IMR-90 (cell line): ENCODE data around the gene WASF3. TPM values are rescaled to one million over a fixed set of nuclear protein-coding genes. Genes with fewer than 3 reads are reported as not detected.

ENCODE experiments used
- ATAC-seq: fragments of 200-7000 bp; cut with Tn5 transposase; 2 replicates; pipeline ENCODE4 v1.9.1; 2020; ENCODE audit warnings: low read depth, mild to moderate bottlenecking, moderate library complexity
- BruUV-seq: library from RNA; stranded (reverse); fragments of 400-500 nt; replicated peaks from 2 replicates; lab custom pipeline; 2021; lab: Mats Ljungman, UMichigan
- CTCF ChIA-PET: fragments of 300-600 bp; formaldehyde crosslinking; extraction: SDS; loops from one replicate; lab custom pipeline; 2021; ENCODE audit warnings: antibody characterized with exemption; lab: Yijun Ruan, JAX
- POLR2A ChIA-PET: fragments of 300-600 bp; sonication (Branson Sonifier 250); formaldehyde crosslinking; loops from one replicate; lab custom pipeline; 2022; ENCODE audit warnings: antibody characterized with exemption; ENCODE audit not compliant: unreplicated experiment; lab: Charles Lee
- DNase-seq: peaks from one replicate; pipeline ENCODE4 v3.0.0; 2013
- H2AFZ ChIP-seq: replicated peaks from 2 replicates; pipeline ENCODE3; 2013; ENCODE audit warnings: low read length, mild to moderate bottlenecking; ENCODE audit not compliant: poor library complexity
- H2AK5ac ChIP-seq: 2 replicates; pipeline ENCODE4 v1.6.1; 2013; ENCODE audit warnings: low read depth, low read length, inconsistent platforms
- H2AK9ac ChIP-seq: replicated peaks from 2 replicates; pipeline ENCODE3; 2013; ENCODE audit warnings: mild to moderate bottlenecking, low read depth, low read length, moderate library complexity; ENCODE audit not compliant: poor library complexity
- H2BK120ac ChIP-seq: 2 replicates; pipeline ENCODE4 v1.6.1; 2013; ENCODE audit warnings: low read depth, low read length, inconsistent platforms
- H2BK15ac ChIP-seq: 3 replicates; pipeline ENCODE4 v1.6.1; 2013; ENCODE audit warnings: low read depth, low read length, inconsistent platforms
- H2BK20ac ChIP-seq: 2 replicates; pipeline ENCODE4 v1.6.1; 2013; ENCODE audit warnings: low read depth, mild to moderate bottlenecking, inconsistent platforms, low read length, moderate library complexity
- H2BK5ac ChIP-seq: 2 replicates; pipeline ENCODE4 v1.6.1; 2013; ENCODE audit warnings: mild to moderate bottlenecking, low read depth, low read length, inconsistent platforms; ENCODE audit not compliant: poor library complexity, severe bottlenecking
- H3K14ac ChIP-seq: replicated peaks from 2 replicates; pipeline ENCODE4 v1.6.1; 2013; ENCODE audit warnings: low read depth, low read length, inconsistent platforms
- H3K18ac ChIP-seq: 2 replicates; pipeline ENCODE4 v1.6.1; 2013; ENCODE audit warnings: low read depth, low read length, control low read depth
- H3K23ac ChIP-seq: 2 replicates; pipeline ENCODE4 v1.6.1; 2013; ENCODE audit warnings: low read depth, low read length, inconsistent platforms
- H3K27ac ChIP-seq: 2 replicates; pipeline ENCODE4 v1.5.1; 2013; ENCODE audit warnings: mild to moderate bottlenecking, control low read depth, low read length; ENCODE audit not compliant: insufficient read depth
- H3K27me3 ChIP-seq: 2 replicates; pipeline ENCODE4 v1.6.1; 2013; ENCODE audit warnings: low read length; ENCODE audit not compliant: control insufficient read depth, insufficient read depth
- H3K36me3 ChIP-seq: 2 replicates; pipeline ENCODE4 v1.6.1; 2013; ENCODE audit warnings: low read length, mixed read lengths; ENCODE audit not compliant: control insufficient read depth, insufficient read depth
- H3K4ac ChIP-seq: 2 replicates; pipeline ENCODE4 v1.6.1; 2013; ENCODE audit warnings: low read depth, low read length, inconsistent platforms
- H3K4me1 ChIP-seq: 2 replicates; pipeline ENCODE4 v1.6.1; 2013; ENCODE audit warnings: low read length, mixed read lengths; ENCODE audit not compliant: control insufficient read depth, insufficient read depth
- H3K4me2 ChIP-seq: 2 replicates; pipeline ENCODE4 v1.6.1; 2013; ENCODE audit warnings: low read depth, mild to moderate bottlenecking, control low read depth, low read length, moderate library complexity
- H3K4me3 ChIP-seq: 2 replicates; pipeline ENCODE4 v1.5.1; 2013; ENCODE audit warnings: low read depth, mild to moderate bottlenecking, control low read depth, low read length, moderate library complexity; ENCODE audit not compliant: insufficient read depth
- H3K56ac ChIP-seq: 2 replicates; pipeline ENCODE4 v1.6.1; 2013; ENCODE audit warnings: low read length, inconsistent platforms; ENCODE audit not compliant: insufficient read depth; ENCODE audit errors: extremely low read depth
- H3K79me1 ChIP-seq, 2 experiments: 2 replicates each; pipeline ENCODE4 v1.6.1; 2013; ENCODE audit warnings: low read length in 2 of 2, inconsistent platforms in 1 of 2, low read depth in 1 of 2
- H3K9ac ChIP-seq: 2 replicates; pipeline ENCODE4 v1.6.1; 2013; ENCODE audit warnings: low read depth, low read length, control low read depth
- H3K9me1 ChIP-seq: 2 replicates; pipeline ENCODE4 v1.6.1; 2013; ENCODE audit warnings: low read length, inconsistent platforms; ENCODE audit not compliant: insufficient read depth
- H3K9me3 ChIP-seq: 2 replicates; pipeline ENCODE4 v1.6.1; 2013; ENCODE audit warnings: low read length; ENCODE audit not compliant: control insufficient read depth, insufficient read depth
- H4K20me1 ChIP-seq: 2 replicates; pipeline ENCODE4 v1.6.1; 2013; ENCODE audit warnings: low read length, inconsistent platforms; ENCODE audit not compliant: insufficient read depth
- H4K5ac ChIP-seq: 2 replicates; pipeline ENCODE4 v1.6.1; 2013; ENCODE audit warnings: mild to moderate bottlenecking, low read depth, low read length, control low read depth
- H4K8ac ChIP-seq, 2 experiments: 2 replicates each; pipeline ENCODE4 v1.6.1; 2013; ENCODE audit warnings: low read depth in 2 of 2, low read length in 2 of 2, control low read depth in 1 of 2, inconsistent platforms in 1 of 2
- H4K91ac ChIP-seq: 2 replicates; pipeline ENCODE4 v1.6.1; 2013; ENCODE audit warnings: low read depth, low read length, inconsistent platforms; ENCODE audit not compliant: insufficient read depth
- MAFK ChIP-seq: IDR thresholded peaks from 2 replicates; pipeline ENCODE4 v1.6.1; 2012; ENCODE audit warnings: low read depth, low read length, improper control_type of control experiment
- NFE2L2 ChIP-seq: fragments of 150-350 bp; IDR thresholded peaks from 2 replicates; pipeline ENCODE4 v1.6.1; 2016; ENCODE audit warnings: low read depth, mild to moderate bottlenecking, low read length
- POLR2A ChIP-seq: IDR thresholded peaks from 2 replicates; pipeline ENCODE4 v1.6.1; 2012; ENCODE audit warnings: mild to moderate bottlenecking, low read depth, low read length
- SMC3 ChIP-seq: fragments of 150-350 bp; IDR thresholded peaks from 2 replicates; pipeline ENCODE4 v1.6.1; 2016; ENCODE audit warnings: low read depth, mild to moderate bottlenecking, antibody characterized with exemption, low read length, moderate library complexity
- WGBS, 2 experiments: methylation state at CpG; one replicate each; pipeline versions ENCODE4 v1.1.5 to v1.1.7; 2013; ENCODE audit warnings: missing lambda C conversion rate in 2 of 2; ENCODE audit not compliant: insufficient read length in 1 of 2; ENCODE audit errors: extremely low coverage in 2 of 2; 5-methylcytosine and 5-hydroxymethylcytosine counted together
- dilution Hi-C: fragments of 300-500 bp; cut with HindIII; formaldehyde crosslinking; loops from one replicate; pipeline ENCODE4 v1.14.3; 2018; ENCODE audit warnings: low sequenced_read_pairs; ENCODE audit not compliant: unreplicated experiment
- in situ Hi-C: fragments of 300-500 bp; cut with MboI; formaldehyde crosslinking; loops from 3 replicates; pipeline ENCODE4 v1.14.3; 2019; ENCODE audit warnings: low sequenced_read_pairs, inconsistent platforms, mixed read lengths
- intact Hi-C: fragments of 100-400 bp; cut with micrococcal nuclease; formaldehyde crosslinking; loops from 2 replicates; pipeline ENCODE4 v1.10.0; 2022
- polyA plus RNA-seq, 3 experiments: library from polyadenylated mRNA; depleted of rRNA; stranded (reverse); fragments of >200 nt; gene quantifications; 2 replicates each; pipeline ENCODE4 v1.2.3, GENCODE V29; 2012; ENCODE audit warnings: low replicate concordance in 1 of 3
- total RNA-seq: library from RNA; depleted of rRNA; stranded (reverse); fragments of >200 nt; gene quantifications from 2 replicates; pipeline ENCODE4 v1.2.3, GENCODE V29; 2012
- TF ChIP-seq, protein P1 (sequence below): fragments of 150-350 bp; IDR thresholded peaks from 2 replicates; pipeline ENCODE4 v1.6.1; 2016; ENCODE audit warnings: low read depth, mild to moderate bottlenecking, low read length, moderate library complexity, borderline replicate concordance

Gene WASF3
- total and polyA plus RNA-seq, 2 of the 4 experiments (the other 2 are of a cell fraction), result 4.3 to 11.4 TPM

DNA sequence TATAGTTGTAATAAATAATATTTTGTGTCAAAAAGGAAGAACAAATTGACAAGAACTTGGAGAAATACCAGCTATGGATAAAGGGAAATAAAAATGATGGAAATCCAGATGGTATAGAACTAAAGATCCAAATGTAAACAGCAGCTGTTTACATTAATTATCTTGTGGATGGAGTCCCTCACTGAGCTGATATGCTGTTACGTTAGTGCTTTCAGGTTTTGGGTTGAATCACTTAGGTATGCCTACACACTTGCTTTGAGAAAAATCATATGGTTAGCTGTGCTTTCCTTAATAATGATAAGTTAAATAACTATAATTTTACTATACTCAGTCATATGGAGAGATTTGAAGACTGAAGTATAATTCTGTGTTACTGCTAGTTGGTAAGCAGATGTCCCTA lies 27.7 kb downstream of the WASF3 start:
- no peak overlapping the region; the same call in 1 of the 2 replicates for H4K5ac ChIP-seq
- H3K18ac ChIP-seq, result peak overlapping the region; percentile 96; the same call in 1 of the 2 replicates
- no peak overlapping the region; the same call in 1 of the 2 replicates for H2AK5ac ChIP-seq
- no peaks in the 10 kb centered on the region for H3K9me3 ChIP-seq
- peaks cover 12 to 46% of the 10 kb centered on the region in 2 experiments for H3K79me1 ChIP-seq
- H3K9me1 ChIP-seq, result peaks cover 7% of the 10 kb centered on the region
- H2AK9ac ChIP-seq, result no peak overlapping the region
- TF ChIP-seq MAFK (no peak), SMC3 (no peak), POLR2A (no peak), NFE2L2 (no peak)
- TF ChIP-seq, protein P1, sequence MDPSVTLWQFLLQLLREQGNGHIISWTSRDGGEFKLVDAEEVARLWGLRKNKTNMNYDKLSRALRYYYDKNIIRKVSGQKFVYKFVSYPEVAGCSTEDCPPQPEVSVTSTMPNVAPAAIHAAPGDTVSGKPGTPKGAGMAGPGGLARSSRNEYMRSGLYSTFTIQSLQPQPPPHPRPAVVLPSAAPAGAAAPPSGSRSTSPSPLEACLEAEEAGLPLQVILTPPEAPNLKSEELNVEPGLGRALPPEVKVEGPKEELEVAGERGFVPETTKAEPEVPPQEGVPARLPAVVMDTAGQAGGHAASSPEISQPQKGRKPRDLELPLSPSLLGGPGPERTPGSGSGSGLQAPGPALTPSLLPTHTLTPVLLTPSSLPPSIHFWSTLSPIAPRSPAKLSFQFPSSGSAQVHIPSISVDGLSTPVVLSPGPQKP, result no peak
- H3K27ac ChIP-seq, result no peak overlapping the region
- BruUV-seq, result no TSS peak
- H4K8ac ChIP-seq, result no peak overlapping the region; a peak in 1 of 4 replicates
- no peak overlapping the region for H3K56ac ChIP-seq
- no peak overlapping the region for H2BK15ac ChIP-seq
- dilution Hi-C loops, result no loop called here
- H3K14ac ChIP-seq, result 0 out of 2 replicates have a peak overlapping the region, but pooled peaks have one; percentile 15
- no peaks in the 10 kb centered on the region for H3K36me3 ChIP-seq
- H3K9ac ChIP-seq, result no peak overlapping the region
- H2BK120ac ChIP-seq, result peak overlapping the region; percentile 4; the same call in 1 of the 2 replicates
- in situ Hi-C loops, result no loop called here
- H3K4me2 ChIP-seq, result peak overlapping the region; percentile 72; the same call in 1 of the 2 replicates
- H2AFZ ChIP-seq, result no peak overlapping the region
- H3K4me1 ChIP-seq, result peaks cover 7% of the 10 kb centered on the region
- no peak overlapping the region for H3K4ac ChIP-seq
- H4K91ac ChIP-seq, result no peak overlapping the region
- POLR2A ChIA-PET, result no interaction called here
- peak overlapping the region; percentile 48; the same call in 1 of the 2 replicates for H2BK20ac ChIP-seq
- H3K4me3 ChIP-seq, result no peak overlapping the region
- H4K20me1 ChIP-seq, result peaks cover 7% of the 10 kb centered on the region; the same call in 1 of the 2 replicates
- H3K27me3 ChIP-seq, result no peaks in the 10 kb centered on the region
- no peak overlapping the region; the same call in 1 of the 2 replicates for H3K23ac ChIP-seq
- DNase-seq (peak; percentile 73), ATAC-seq (peak; percentile 47)
- CTCF ChIA-PET, result interaction anchor here (0.6 to 1.4 kb wide), 4 partner anchors 14 to 400 kb away, joined by 3 to 4 read pairs (median 4); no protein-coding TSS in a partner anchor
- peak overlapping the region; percentile 59 for H2BK5ac ChIP-seq
- intact Hi-C loops, result no loop called here
- no CpG with 5 or more reads among the region's 1 CpG for WGBS, 2 experiments
